SH-SY5Y (cell line): ENCODE results near the gene TMEM82.

Source experiments
- GATA2 ChIP-seq: IDR thresholded peaks from 2 replicates; pipeline ENCODE4 v1.6.1; 2011; ENCODE audit warnings: mild to moderate bottlenecking, low read depth, low read length
- GATA3 ChIP-seq: IDR thresholded peaks from 2 replicates; pipeline ENCODE4 v1.6.1; 2011; ENCODE audit warnings: low read depth, mild to moderate bottlenecking, low read length, moderate library complexity

GRCh38 chr1:15720861-15721260 is 21.4 kb upstream of the TMEM82 start:
- TF ChIP-seq GATA3 (no peak), GATA2 (no peak)
